ENCODE data around the gene MIER1.
"Not testable (repeated sequence)": the region's sequence is repeated elsewhere in the genome, so short reads cannot be mapped to it uniquely, and the experiment has no call there.

MIER1 gene

DNA sequence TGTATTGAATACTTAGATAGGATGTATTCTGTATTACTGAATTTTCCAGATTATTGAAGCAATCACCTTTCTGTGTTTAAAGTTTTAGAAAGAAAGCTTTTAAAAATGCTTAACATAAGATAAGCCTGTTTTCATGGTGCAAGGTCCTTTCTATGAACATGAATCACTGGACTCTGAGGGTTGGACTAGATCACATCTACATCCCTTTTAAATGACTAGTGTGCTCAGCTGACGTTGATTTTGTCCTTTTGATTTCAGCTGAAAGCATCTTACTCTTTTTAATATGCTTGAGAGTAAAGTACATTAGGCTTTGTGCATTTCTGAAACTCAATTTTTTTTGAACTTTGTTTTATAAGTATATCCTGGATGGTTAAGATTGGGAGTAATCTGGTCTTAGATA, 16.2 kb downstream of the MIER1 start:
- no peak for DNase-seq

DNA sequence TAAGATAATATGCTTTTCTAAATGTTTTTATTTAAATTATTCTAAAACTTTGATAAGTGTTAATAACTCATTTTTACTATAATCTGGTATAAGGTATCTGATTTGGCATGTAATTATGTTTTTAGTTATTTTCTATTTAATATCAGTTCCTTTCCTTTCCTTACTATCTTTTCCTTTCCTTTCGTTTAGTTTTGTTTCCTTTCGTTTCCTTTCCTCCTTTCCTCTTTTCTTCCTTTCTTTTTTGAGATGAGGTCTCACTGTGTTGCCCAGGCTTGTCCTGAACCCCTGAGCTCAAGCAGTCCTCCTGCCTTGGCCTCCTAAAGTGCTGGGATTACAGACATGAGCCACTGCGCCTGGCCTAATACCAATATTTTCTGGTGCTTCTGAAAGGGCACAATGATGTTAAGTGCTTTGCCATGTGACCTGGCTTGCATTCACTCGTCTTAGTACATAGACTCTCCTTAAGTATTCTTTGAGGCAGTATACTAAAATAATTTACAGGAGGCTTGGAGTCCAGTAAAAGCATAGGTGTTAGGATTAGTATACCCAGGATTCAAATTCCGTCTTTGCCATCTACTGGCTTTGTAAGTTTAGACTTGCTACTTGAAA, 18.7 kb downstream of the MIER1 start:
- no peak for DNase-seq

DNA sequence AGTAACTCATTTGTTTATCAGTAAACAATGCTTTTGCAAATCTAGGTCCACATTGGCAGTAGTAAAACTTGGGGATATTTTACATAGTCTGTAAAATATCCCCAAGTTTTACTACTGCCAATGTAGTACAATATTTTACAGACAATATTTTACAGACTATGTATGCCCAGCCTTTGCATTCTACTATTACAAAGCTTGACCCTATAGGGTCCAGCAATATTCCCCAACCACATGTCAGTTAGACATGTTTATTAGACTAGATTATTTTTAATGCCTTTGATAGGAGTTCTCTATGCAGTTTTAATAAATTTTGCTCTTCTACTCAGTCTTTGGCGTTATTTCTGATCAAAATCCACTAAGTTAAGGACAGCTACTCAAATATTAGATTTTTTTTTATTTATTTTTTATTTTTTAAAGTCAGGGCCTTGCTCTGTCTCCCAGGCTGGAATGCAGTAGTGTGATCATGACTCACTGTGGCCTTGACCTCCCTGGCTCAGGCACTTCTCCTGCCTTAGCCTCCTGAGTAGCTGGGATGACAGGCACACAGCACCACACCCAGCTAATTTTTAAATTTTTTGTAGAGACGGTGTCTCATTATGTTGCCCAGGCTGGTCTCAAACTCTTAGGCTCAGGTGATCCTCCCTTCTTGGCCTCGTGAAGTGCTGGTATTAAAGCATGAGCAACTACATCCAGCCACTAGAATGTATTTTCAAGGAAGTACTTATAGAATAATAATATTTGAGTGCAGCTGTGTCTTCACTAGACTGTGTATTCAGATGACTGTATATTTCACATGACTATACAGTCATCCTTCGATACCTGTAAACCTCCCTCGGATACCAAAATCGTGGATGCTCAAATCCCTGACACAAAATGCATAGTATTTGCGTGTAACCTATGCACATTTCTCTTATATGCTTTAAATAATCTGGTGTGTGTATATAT, 19.8 kb downstream of the MIER1 start:
- DNase-seq = no peak

DNA sequence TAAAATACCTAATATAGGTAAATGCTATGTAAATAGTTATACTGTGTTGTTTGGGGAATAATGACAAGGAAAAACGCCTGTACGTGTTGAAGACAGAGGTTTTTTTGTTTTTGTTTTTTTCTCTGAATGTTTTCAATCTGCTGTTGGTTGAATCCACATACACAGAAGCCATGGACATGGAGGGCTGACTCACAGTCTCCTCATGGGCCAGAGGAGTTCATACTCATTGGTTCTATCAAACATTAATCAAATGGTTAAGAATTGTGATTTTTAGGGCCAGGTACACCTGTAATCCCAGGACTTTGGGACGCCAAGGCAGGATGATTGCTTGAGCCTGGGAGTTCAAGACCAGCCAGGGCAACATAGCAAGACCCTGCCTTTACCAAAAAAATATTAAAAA, 20.5 kb downstream of the MIER1 start:
- DNase-seq = no peak

DNA sequence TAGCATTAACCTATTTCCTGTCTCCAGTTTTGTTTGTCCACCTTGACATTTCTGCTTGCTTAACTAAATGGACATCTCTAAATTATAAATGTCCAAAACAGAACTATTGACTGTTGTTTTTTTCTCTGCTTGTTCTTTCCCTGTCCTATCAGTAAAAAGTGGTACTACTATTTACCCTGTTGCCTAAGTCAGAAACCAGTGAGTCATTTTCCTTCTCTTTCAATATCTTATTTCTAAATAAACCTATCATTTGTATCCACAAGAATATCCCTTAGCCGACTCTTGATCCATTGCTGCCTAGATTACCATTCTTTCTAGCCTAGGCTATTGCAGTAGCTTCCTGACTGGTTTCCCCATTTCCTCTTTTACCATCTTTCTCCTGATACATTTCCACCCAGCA, 22.5 kb downstream of the MIER1 start:
- DNase-seq = no peak

DNA sequence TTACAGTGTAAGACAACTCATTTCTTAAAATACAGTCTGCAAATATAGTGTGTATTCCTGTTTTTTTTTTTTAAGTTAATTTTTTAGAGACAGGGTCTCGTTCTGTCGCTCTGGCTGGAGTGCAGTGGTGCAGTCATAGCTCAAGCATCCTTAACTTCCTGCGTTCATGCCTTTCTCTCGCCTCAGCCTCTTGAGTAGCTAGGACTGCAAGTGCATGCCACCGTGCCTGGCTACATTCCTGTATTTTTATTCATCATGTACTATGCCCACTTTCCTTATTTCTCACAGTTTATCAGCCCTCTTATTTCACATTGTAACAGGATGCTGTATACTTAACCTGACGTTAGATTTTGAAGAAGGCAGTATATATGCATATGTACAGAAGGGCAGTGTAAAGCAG, 26.7 kb downstream of the MIER1 start:
- no peak for DNase-seq

DNA sequence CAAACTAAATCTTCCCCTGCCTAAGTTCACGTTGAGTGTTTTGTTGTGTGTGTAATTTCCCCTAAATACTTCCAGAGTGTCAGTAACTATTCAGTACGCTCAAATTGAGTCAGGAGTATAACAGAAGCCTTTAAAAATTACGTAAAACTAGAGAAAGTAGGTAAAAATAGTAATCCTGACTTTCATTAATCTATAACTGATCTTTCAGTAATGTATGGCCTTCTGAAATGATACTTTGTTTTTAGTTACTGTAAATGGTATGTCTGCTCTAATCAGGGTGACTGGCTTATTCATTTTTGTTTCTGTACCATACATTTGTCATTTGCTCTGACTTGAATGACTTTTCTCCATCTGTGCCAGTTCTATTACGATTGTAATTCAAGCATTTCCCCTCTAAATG, 29.4 kb downstream of the MIER1 start:
- no peak for DNase-seq

DNA sequence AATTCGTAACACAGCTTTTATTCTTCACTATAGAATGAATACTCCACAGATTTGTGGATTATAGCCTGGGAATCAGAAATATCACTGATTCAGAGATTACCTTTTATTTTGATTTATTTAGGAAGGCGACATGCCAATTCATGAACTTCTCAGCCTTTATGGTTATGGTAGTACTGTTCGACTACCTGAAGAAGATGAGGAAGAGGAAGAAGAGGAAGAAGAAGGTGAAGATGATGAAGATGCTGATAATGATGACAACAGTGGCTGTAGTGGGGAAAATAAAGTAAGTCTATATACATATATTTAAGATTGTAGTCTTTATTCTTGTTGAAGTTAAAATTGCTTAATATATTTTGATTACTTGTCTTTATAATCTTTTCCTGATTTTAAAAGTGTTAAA, 33.1 kb downstream of the MIER1 start:
- no peak for DNase-seq

DNA sequence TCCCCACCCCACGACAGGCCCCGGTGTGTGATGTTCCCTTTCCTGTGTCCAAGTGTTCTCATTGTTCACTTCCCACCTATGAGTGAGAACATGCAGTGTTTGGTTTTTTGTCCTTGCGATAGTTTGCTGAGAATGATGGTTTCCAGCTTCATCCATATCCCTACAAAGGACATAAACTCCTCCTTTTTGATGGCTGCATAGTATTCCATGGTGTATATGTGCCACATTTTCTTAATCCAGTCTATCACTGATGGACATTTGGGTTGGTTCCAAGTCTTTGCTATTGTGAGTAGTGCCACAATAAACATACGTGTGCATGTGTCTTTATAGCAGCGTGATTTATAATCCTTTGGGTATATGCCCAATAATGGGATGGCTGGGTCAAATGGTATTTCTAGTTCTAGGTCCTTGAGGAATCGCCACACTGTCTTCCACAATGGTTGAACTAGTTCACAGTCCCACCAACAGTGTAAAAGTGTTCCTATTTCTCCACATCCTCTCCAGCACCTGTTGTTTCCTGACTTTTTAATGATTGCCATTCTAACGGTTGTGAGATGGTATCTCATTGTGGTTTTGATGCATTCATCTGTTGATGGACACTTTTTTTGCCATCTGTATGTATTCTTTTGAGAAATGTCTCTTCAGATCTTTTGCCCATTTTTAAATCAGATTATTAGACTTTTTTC, 41.5 kb downstream of the MIER1 start:
- not testable (repeated sequence) for DNase-seq

DNA sequence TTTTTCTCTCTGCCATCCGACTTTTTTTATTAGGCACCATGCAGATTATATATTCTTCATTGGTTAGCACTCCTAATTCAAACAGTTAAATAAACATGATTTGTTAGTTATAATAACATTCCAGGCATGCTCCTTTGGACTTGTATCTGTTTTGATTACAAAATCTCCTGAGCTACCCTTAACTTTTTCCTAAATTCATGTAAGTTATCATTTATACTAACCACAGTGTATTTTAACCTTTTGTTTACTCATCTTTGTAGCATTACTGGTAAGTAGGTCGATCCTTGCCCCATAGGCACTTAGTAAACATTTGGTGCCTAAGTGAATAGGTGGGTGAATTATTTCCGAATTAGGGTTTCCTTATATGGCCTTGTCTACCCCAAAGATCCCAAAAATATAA, 43.8 kb downstream of the MIER1 start:
- no peak for DNase-seq

DNA sequence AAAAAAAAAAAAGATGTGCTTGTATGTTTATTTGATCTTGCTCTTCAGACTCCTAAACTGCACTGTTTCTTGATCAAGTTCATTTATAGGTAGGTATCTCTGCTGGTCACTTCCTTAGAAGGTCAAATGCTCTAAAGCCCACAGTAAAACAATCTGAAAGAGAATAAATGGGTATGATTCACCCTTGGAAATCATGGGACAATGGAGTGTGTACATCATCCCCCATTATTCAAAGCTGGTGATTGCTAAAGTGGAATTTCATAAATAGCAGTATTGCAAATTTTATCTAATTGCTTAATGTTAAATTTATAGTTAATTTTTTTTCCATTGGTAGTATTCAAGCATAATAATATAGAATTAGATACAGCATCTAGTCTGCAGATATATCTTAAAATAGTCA, 53.4 kb downstream of the MIER1 start:
- DNase-seq = no peak

DNA sequence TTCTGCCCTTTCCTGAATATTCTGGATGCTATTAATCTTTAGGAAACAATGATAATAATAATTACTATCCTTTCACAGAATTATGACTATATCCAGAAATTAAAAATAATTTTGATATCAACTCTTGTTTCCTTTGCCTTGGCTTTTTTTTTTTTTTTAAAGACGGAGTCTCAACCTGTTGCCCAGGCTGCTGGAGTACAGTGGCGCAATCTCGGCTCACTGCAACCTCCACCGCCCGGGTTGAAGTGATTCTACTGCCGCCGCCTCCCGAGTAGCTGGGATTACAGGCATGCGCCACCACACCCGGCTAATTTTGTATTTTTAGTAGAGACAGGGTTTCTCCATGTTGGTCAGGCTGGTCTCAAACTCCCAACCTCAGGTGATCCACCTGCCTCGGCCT, 54.8 kb downstream of the MIER1 start:
- DNase-seq = not testable (repeated sequence)

DNA sequence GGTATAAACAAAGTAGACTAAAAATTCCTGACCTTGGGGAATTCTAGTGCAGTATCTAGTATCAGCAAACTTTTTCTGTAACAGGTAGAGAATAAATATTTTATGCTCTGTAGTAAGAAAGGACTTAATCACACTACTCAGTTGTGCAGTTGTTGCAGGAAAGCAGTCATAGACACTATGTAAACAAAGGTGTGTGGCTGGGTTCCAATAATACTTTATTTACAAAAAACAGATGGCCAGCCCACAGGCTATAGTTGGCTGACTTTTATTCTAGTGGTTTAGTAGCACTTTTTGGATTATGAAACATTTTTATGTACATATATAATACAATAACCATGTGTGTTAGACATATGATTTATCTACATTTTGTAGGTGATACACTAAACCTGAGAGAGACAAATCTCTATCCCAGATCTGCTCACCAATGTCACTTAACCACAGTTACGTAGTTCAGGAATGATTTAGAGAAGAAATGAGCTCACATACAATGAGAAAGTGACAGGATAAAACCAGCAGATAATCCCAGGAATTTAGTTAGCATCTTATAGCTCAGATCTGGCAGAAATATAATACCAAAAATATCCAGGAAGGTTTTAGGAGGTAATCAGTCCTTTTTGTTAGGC, 56.1 kb downstream of the MIER1 start:
- DNase-seq = no peak

DNA sequence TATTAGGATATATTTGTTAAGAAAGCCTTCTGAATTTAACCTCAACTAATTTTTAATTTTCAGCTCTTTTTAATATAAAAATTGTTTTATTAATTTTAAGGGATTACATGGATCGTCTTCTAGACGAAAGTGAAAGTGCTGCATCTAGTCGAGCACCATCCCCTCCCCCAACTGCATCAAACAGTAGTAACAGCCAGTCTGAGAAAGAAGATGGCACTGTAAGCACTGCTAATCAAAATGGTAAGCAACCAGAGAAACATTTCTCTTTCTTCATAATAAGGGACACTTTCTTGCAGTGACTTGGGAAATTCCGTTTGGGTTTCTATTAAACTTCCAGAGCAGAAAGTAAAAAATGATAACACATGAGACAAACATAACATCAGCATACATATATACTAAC, 56.9 kb downstream of the MIER1 start:
- no peak for DNase-seq

DNA sequence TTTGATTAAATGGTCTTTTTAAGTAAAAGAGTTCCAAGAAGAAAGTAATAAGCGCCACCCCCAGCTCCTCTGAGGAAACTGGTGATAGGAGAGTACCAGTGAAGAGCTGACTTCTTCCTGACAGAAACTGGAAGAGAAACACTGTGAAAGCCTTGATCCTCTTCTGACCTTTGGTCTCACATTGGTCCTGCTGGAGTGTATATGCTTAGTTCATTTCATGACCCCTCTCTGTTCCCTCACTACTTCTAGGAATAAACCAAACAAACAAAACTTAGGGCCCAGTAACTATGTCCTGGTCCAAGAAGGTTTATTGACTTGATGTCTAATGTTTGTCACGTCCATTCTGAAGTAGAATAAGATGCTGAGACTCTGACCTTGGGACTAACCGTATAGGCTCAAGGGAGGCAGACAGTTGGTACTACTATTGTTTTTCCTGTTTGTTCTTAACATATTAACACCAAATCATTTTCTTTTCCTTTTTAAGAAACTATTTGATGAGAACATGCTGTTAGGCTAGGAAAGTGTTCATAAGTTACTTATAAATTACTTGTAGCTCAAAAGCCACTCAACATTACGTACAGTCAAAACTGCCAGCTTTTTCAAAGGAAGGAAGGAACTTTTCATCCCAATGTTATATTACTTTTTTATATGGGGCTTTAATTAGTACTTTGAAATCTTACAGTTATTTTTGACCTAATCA, 57.9 kb downstream of the MIER1 start:
- DNase-seq = no peak

DNA sequence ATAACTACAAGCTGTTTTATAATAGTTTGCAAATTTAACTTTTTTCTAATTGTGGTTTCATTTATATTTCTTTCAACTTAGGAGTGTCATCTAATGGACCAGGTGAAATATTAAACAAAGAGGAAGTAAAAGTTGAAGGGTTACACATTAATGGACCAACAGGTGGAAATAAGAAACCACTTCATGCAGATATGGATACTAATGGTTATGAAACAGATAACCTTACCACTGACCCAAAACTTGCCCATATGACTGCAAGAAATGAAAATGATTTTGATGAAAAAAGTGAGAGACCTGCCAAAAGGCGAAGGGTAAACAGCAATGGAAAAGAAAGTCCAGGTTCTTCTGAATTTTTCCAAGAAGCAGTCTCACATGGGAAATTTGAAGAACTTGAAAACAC, 59.7 kb downstream of the MIER1 start:
- DNase-seq = no peak

DNA sequence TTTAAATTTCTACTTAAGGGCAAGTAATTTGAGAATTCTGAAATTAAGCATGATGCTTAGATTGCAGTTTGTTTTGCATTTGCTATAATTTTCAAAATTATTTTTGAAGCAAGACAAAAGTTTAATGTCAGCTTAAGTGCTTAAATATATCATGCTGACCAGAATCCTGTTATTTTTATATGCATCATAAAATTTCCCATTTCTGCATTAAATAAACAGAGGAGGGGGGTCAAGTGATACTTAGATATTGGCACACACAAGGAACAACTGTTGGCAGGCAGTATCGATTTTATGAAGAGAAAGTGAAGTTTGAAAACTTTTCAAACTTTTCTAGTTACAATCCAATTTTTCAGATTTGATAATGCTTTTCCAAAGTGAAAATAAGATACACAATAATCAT, 61.0 kb downstream of the MIER1 start:
- DNase-seq = no peak

DNA sequence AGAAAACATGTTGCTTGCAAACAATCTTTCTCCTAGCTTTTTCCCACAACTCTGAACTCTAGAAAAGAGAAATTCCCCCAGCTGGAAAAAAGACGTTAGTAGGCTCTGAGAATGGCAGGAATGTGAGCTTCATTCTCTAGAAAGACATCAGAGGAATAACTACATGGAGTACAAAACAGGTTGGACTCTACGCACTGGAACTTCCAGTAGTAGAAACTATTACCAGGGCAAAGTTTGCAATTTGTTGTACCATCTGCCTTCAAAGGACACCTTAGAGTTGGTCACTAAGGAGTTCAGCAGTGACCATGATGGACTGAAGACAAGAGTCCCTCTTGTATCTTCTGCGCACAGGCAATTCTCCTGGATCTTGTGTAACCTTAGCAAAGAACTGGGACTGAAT, 68.3 kb downstream of the MIER1 start:
- no peak for DNase-seq

DNA sequence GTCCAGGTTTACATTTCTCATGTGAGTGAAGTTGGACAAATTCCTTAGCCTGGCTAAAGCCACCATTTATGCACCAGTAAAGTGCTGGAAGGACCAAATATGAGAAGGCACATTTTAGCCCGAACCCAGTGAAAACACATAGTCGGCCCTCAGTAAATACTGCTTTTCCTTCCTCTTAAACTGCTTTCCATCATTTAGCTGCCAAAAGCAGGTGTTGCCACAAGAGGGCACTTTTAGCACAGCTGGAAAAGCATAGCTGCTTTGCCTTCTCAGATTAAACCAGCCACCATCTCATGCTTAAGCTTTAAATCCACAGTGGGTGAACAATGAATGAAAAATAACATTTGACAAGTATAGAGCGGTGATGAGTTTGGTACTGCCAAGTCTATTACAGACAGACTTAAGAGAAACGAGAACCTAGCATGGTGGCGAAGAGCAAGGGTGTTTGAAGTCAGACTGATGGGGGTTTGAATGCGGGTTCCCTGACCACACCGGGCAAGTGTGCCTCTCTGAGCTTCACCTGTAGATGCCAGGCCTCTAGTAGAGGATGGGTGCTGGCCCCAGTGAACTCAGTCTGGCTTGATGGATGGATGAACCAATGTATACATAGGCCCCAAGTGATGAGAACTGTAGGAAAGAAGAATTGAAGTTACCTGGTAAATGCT, 71.4 kb downstream of the MIER1 start:
- DNase-seq = peak; percentile 36

DNA sequence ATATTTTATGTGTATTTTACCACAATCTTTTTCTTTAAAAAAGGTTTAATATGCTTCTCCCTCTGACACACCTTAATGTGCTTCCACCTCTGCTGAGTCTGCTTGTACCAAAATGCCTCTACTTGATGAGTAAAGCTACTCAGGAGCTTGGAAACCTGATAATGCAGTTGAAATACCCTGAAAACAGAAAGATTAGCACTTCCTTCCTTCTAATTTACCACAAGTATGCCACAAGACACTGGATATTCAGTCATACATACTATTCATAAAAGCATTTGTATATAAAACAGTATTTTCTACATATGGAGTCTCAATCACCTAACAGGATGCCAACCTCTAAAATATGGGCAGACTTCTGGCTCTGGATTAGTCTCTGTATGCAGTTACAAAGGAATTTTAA, 74.2 kb downstream of the MIER1 start:
- no peak for DNase-seq

DNA sequence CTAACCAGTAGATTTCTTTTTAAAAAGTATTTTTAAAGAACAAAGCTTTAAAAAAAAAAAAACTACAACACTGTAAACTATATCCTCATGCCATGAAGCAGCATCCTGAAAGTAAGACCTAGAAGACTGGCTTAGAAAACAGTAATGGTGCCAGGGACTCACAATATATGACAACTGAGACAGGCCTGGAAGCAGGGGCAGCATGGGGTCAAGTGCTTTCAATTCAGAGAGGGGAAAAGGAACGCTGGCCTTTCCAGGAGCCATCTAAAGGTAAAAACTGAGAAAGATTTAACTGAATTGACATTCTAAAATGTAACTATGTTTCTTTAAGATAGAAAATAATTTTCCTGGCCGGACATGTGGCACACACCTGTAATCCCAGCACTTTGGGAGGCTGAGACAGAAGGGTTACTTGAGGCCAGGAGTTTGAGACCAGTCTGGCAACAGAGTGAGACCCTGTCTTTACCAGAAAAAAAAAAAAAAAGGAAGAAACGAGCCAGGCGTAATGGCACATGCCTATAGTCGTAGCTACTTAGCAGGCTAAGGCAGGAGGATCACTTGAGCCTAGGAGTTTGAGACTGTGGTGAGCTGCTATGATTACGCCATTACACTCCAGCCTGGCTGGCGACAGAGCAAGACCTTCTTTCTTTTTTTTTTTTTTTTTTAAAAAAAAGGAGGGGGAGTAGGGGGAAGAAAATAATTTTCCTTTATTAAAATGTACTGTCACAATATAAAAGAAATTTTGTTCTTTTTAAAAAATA, 75.0 kb downstream of the MIER1 start:
- DNase-seq = no peak
